ENCODE measurements around the gene CYBA. TPM values are rescaled to one million over a fixed set of nuclear protein-coding genes. Genes with fewer than 3 reads are reported as not detected.

The CYBA gene
- polyA plus RNA-seq, 1 donor from 2014 or later: 6.3 TPM

GRCh38 chr16:88680554-88681083 is 29.8 kb upstream of the CYBA start:
- TF ChIP-seq EZH2 (IDR thresholded peaks at IDR 0.05; ENCODE audit: borderline replicate concordance, insufficient read depth, low read length, poor library complexity, severe bottlenecking): no peak
- Histone ChIP-seq H3K36me3 (ENCODE audit: insufficient read depth, low read length) (no peaks in the 10 kb centered on the region), H3K9me3 (ENCODE audit: low read length) (no peaks in the 10 kb centered on the region), H3K27me3 (ENCODE audit: insufficient read depth, low read depth, low read length) (peaks cover 15% of the 10 kb centered on the region), H3K9ac (ENCODE audit: low read length) (no peak overlapping the region), H4K20me1 (ENCODE audit: insufficient read depth) (no peaks in the 10 kb centered on the region), H3K79me2 (replicated peaks; ENCODE audit: insufficient read depth, low read length) (no peaks in the 10 kb centered on the region), H3F3A (ENCODE audit: insufficient read depth, low read length, poor library complexity, severe bottlenecking) (no peaks in the 10 kb centered on the region), H3K27ac (ENCODE audit: low read length) (no peak overlapping the region), H3K4me2 (ENCODE audit: low read length) (no peak overlapping the region), H3K4me3 (ENCODE audit: low read length) (no peak overlapping the region), H2AFZ (ENCODE audit: low read depth, low read length) (no peak overlapping the region), H3K9me2 (ENCODE audit: insufficient read depth, low read length) (no peaks in the 10 kb centered on the region)

- no peak overlapping the region for H2AFZ ChIP-seq (ENCODE audit: low read depth, low read length)
- no peaks in the 10 kb centered on the region for H3K9me3 ChIP-seq (ENCODE audit: low read length)
- H3K9ac ChIP-seq (ENCODE audit: low read length): no peak overlapping the region
- no peaks in the 10 kb centered on the region for H3K79me2 ChIP-seq (replicated peaks; ENCODE audit: insufficient read depth, low read length)
- no peak overlapping the region for H3K27ac ChIP-seq (ENCODE audit: low read length)
- H3K4me2 ChIP-seq (ENCODE audit: low read length): no peak overlapping the region
- no peaks in the 10 kb centered on the region for H3K9me2 ChIP-seq (ENCODE audit: insufficient read depth, low read length)
- H3K27me3 ChIP-seq (ENCODE audit: insufficient read depth, low read depth, low read length): no peaks in the 10 kb centered on the region
- no peaks in the 10 kb centered on the region for H4K20me1 ChIP-seq (ENCODE audit: insufficient read depth)
- no peak overlapping the region for H3K4me3 ChIP-seq (ENCODE audit: low read length)
- TF ChIP-seq MXI1 (conservative IDR thresholded peaks at IDR 0.05; ENCODE audit: poor library complexity, severe bottlenecking): no peak
- TF ChIP-seq EP300 (conservative IDR thresholded peaks at IDR 0.05; ENCODE audit: poor library complexity, severe bottlenecking): no peak
- no peak for TF ChIP-seq POLR2AphosphoS5 (IDR thresholded peaks at IDR 0.05)
- TF ChIP-seq CTCF (IDR thresholded peaks at IDR 0.05; ENCODE audit: poor library complexity, severe bottlenecking): no peak
- TF ChIP-seq EZH2 (IDR thresholded peaks at IDR 0.05; ENCODE audit: borderline replicate concordance, insufficient read depth, low read length, poor library complexity, severe bottlenecking): no peak
- no peak for TF ChIP-seq TAF1 (IDR thresholded peaks at IDR 0.05; ENCODE audit: low read depth)
- TF ChIP-seq SMC3 (conservative IDR thresholded peaks at IDR 0.05; ENCODE audit: poor library complexity): no peak
- no peak for TF ChIP-seq RAD21 (conservative IDR thresholded peaks at IDR 0.05)
- no peak for TF ChIP-seq REST (IDR thresholded peaks at IDR 0.05; ENCODE audit: borderline replicate concordance)
- H3F3A ChIP-seq (ENCODE audit: insufficient read depth, low read length, poor library complexity, severe bottlenecking): no peaks in the 10 kb centered on the region
- no peaks in the 10 kb centered on the region for H3K36me3 ChIP-seq (ENCODE audit: insufficient read depth, low read length)
Measured at GRCh38 chr16:88678224-88678979, 27.5 kb upstream of the CYBA start.
